Activated naive CD4-positive, alpha-beta T cell treated with anti-CD3 and anti-CD28 coated beads, Interleukin-2, amount 10 ng/mL, durations not matched to agents 7 days and 5 days (primary cell): ENCODE data around the gene KCNMA1.
A peak's percentile ranks its signal among the peaks of the same experiment; 100 is the strongest.

Experiments used
- CTCF ChIA-PET: fragments of 350-600 bp; sonication (Branson Sonifier 250); formaldehyde crosslinking; loops from one replicate; lab custom pipeline; 2021; ENCODE audit warnings: antibody characterized with exemption; lab: Charles Lee
- DNase-seq: peaks from one replicate; pipeline ENCODE4 v3.0.0-alpha.2; 2020
- H3K27ac Mint-ChIP-seq: one replicate; pipeline ENCODE4 v1.8.0; 2021; ENCODE audit warnings: mild to moderate bottlenecking, moderate library complexity, mixed read lengths
- H3K27me3 Mint-ChIP-seq: one replicate; pipeline ENCODE4 v1.8.0; 2021; ENCODE audit warnings: mild to moderate bottlenecking, mixed read lengths
- H3K36me3 Mint-ChIP-seq: one replicate; pipeline ENCODE4 v1.8.0; 2021; ENCODE audit warnings: mixed read lengths
- H3K4me1 Mint-ChIP-seq: one replicate; pipeline ENCODE4 v1.8.0; 2021; ENCODE audit warnings: mixed read lengths
- H3K4me3 Mint-ChIP-seq: one replicate; pipeline ENCODE4 v1.8.0; 2021; ENCODE audit warnings: mild to moderate bottlenecking, moderate library complexity, mixed read lengths
- H3K9me3 Mint-ChIP-seq: one replicate; pipeline ENCODE4 v1.8.0; 2021; ENCODE audit warnings: mixed read lengths

Gene KCNMA1

DNA sequence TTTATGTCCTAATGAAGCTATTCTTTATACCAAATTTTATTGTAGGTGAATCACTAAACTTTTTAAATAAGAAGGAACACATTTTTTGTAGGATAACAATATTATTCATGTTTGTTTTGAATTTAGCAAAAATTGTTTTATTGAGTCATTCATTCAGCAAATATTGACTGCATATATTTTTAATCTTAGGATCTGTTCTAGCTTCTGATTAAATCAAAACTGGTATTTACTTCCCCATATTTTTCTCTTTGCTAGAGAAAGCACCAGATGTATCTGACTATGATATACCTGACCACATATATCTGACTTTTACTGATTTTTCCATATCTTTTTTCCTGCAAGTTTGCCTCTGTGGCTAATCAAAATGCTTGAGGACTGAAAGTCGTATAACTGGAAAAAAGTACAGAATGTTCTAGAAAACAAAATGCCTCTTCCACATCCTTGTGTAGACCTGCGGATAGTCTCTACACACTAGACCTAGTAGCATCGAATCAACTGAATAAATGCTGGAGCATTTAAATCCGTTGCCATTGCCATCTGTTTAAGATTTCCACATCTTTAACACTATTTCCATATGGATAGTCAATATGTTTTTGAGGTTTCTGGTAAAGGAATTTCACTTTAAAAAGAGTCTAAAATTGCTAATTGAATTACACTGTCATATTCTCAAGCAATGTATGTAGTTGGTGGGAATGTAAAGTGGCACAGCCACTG is 594.7 kb downstream of the KCNMA1 start:
- no peaks in the 10 kb centered on the region for H3K9me3 Mint-ChIP-seq
- H3K4me3 Mint-ChIP-seq, result no peak overlapping the region
- H3K27me3 Mint-ChIP-seq, result no peaks in the 10 kb centered on the region
- CTCF ChIA-PET, result no interaction called here
- H3K36me3 Mint-ChIP-seq, result no peaks in the 10 kb centered on the region
- no peak overlapping the region for H3K27ac Mint-ChIP-seq
- DNase-seq, result no peak
- peaks cover 8% of the 10 kb centered on the region for H3K4me1 Mint-ChIP-seq

DNA sequence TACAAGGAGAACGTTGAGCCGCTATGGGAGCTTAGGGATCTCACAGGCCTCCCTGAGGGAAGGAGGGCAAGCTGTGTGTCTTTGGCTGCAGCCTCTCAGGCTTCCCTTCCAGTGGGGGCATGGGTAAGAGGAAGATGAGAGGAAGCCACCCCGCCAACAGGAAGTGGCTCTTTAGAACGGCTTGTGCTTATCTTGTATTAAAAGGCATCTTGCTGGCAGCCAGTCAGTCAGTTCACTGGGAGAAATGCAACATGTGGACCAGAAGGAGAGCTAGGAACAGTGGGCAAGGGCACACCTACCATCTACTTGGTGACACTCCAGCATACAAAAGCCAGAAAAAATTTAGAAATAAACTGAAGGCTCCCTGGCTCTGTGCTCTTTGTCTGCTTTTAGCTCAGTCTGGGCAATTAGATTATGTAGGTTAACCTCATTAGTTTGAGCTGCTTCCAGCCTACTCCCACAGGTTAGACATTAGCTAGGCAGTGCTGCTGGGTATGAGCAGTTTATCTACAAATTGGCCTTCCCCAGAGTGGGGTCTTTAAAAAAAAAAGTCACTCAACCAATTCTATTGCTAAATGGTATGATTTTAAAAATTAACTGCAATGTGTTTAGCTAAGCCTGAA is 595.9 kb downstream of the KCNMA1 start:
- Mint-ChIP-seq H3K9me3 (no peaks in the 10 kb centered on the region), H3K27me3 (no peaks in the 10 kb centered on the region), H3K4me3 (no peak overlapping the region), H3K27ac (peak overlapping the region; percentile 45), H3K36me3 (no peaks in the 10 kb centered on the region), H3K4me1 (peaks cover 8% of the 10 kb centered on the region)
- DNase-seq, result peak; percentile 30
- CTCF ChIA-PET, result interaction anchor here (0.7 kb wide), 1 partner anchor 10 kb away, joined by 3 read pairs; no protein-coding TSS in a partner anchor

DNA sequence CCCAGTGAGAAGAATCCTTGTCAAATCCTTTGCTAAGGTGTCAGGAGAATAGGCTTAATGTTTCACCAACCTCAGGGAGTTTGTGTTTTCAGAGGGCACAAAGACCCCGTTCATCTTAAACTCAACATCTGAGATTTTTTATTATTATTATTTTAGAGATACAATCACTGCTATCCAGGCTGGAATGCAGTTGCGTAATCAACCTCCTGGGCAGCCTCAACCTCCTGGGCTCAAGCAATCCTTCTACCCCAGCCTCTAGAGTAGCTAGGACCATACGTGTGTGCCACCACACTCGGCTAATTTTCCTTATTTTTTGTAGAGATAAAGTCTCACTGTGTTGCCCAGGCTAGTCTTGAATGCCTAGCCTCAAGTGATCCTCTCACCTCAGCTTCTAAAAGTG is 599.2 kb downstream of the KCNMA1 start:
- CTCF ChIA-PET, result interaction anchor here (0.6 kb wide), 1 partner anchor 250 kb away, joined by 3 read pairs; no protein-coding TSS in a partner anchor
- Mint-ChIP-seq H3K9me3 (no peaks in the 10 kb centered on the region), H3K4me3 (no peak overlapping the region), H3K4me1 (peaks cover 8% of the 10 kb centered on the region), H3K36me3 (no peaks in the 10 kb centered on the region), H3K27me3 (no peaks in the 10 kb centered on the region), H3K27ac (no peak overlapping the region)
- DNase-seq, result no peak

DNA sequence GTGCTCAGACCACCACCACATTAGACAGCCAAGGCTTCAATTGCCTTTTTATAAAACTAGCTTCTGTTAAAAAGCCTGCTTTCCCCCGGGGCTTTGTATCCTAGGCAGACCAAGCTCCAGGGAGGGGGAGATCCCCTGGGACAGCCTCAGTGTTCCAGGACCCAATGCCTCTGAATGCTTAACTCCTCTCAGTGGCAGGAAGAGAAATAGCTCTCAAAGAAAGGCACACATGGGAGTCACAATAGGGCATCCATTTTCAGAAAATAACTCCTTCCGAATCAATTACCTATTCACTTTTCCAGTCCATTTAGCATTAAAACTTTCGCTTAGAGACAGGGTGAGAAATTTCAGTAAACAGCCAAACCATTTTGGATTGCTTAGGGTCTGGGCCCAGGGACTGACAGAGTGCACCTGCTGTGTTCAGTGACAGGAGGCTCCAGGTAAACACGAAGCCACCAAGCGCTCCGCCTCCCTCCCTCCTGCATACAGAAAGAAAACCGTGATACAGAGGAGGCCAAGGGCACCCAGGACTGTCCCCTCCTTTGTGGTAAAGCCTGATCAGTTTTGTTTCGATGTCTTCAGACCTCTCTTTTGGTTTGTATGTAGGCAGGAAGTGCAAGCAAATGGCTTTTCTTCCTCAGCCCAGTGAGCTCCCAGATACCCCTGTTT is 599.7 kb downstream of the KCNMA1 start:
- H3K4me3 Mint-ChIP-seq, result no peak overlapping the region
- no peaks in the 10 kb centered on the region for H3K9me3 Mint-ChIP-seq
- H3K27me3 Mint-ChIP-seq, result no peaks in the 10 kb centered on the region
- H3K4me1 Mint-ChIP-seq, result peaks cover 8% of the 10 kb centered on the region
- no peak for DNase-seq
- CTCF ChIA-PET, result interaction anchor here (0.6 kb wide), 1 partner anchor 250 kb away, joined by 3 read pairs; no protein-coding TSS in a partner anchor
- H3K36me3 Mint-ChIP-seq, result no peaks in the 10 kb centered on the region
- no peak overlapping the region for H3K27ac Mint-ChIP-seq

DNA sequence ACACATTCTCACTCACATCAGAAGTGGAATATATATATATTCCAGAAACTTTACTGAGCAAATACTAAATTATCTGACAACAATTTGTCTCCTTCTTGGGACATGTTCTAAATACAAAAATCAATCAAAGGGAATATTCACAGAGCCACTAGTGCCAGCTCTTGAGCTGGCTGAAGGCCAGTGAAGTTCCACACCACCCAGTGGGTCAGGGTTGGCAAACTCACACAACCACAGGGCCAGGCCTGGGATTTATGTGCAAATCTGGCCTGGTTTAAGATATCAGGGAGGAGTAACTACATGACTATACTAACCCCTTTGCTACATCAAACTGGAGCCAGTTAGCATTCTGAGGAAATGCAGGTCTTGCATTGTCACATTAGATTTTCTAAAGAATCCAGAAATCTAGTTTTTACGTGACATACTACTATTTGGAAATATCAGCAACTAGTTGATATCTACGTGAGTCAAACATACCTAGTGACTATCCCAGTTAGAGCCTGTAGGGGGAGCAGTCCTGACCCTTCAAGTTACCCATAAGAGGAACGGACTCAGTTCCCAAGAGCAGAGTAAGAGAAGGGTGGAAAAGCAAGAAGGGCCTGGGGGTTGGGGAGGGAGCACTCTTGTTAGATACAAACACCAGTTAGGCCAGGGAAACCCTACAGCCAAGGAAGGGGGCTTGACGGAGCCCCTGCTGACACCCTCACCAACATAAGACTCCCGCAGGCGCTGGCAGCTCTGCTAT is 600.4 kb downstream of the KCNMA1 start:
- Mint-ChIP-seq H3K36me3 (no peaks in the 10 kb centered on the region), H3K4me1 (peaks cover 8% of the 10 kb centered on the region), H3K27ac (no peak overlapping the region), H3K9me3 (no peaks in the 10 kb centered on the region), H3K27me3 (no peaks in the 10 kb centered on the region), H3K4me3 (no peak overlapping the region)
- no peak for DNase-seq
- CTCF ChIA-PET, result no interaction called here

DNA sequence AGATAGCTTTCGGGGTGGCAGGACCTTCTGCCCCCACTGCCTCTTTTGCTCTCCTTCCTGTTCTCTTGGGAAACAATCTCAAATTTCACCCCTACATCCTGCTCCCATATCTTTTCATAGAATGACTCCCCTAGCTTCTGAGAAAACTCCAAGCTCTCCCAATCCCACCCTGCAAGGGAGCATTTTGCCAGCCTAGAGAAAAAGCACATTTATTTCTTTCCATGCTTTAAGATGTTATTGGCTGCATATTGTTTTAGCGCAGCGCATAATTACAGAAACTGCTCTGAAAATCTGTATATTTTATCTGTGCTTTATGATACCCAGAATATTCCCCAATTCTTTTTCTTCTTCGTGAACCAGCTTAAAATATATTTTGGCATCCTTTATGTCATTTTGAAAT is 601.3 kb downstream of the KCNMA1 start:
- no peak overlapping the region for H3K27ac Mint-ChIP-seq
- no peaks in the 10 kb centered on the region for H3K4me1 Mint-ChIP-seq
- H3K27me3 Mint-ChIP-seq, result no peaks in the 10 kb centered on the region
- H3K9me3 Mint-ChIP-seq, result no peaks in the 10 kb centered on the region
- H3K36me3 Mint-ChIP-seq, result no peaks in the 10 kb centered on the region
- no peak overlapping the region for H3K4me3 Mint-ChIP-seq
- CTCF ChIA-PET, result no interaction called here
- no peak for DNase-seq

DNA sequence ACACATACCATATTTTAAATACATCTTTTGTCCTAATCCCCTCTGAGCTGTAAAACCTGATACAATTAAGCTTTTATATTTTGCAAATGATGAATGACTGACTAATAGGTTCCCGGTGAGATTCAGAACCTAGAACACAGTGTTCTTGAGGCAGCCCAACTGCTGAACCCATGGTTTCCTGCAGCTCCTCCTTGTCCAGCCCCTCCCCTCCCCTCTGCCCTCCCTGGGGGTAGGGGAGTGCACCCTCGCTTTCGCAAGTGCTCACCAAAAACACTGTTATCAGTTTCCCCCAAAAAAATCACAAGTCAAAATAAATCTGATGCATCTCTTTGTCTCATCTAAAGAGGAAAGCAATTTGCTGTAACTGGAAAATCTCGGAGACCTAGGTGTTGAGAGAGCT is 602.8 kb downstream of the KCNMA1 start:
- no peaks in the 10 kb centered on the region for H3K27me3 Mint-ChIP-seq
- no peak overlapping the region for H3K4me3 Mint-ChIP-seq
- no peaks in the 10 kb centered on the region for H3K4me1 Mint-ChIP-seq
- no peak overlapping the region for H3K27ac Mint-ChIP-seq
- CTCF ChIA-PET, result no interaction called here
- no peaks in the 10 kb centered on the region for H3K36me3 Mint-ChIP-seq
- H3K9me3 Mint-ChIP-seq, result no peaks in the 10 kb centered on the region
- no peak for DNase-seq

DNA sequence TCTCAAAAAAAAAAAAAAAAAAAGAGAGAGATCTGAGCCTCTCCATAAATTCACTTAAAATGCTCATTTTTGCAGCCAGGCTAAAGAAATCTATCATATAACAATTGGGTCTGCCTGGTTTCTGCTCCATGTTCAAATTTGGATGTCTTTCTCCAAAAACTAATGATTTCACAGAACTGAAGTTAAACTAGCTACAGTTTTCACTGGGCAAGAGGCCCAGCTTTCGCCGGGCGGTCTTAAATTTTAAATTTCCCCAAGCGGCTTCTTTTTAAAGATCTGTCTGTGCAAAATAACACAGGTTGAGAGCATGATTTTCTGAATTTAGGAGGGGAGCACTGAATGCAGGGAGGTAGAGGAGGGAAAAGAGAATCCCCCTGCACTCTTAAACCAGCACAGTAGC is 603.4 kb downstream of the KCNMA1 start:
- CTCF ChIA-PET, result interaction anchor here (1.1 kb wide), 1 partner anchor 29 kb away, joined by 3 read pairs; no protein-coding TSS in a partner anchor
- DNase-seq, result no peak
- H3K4me1 Mint-ChIP-seq, result no peaks in the 10 kb centered on the region

DNA sequence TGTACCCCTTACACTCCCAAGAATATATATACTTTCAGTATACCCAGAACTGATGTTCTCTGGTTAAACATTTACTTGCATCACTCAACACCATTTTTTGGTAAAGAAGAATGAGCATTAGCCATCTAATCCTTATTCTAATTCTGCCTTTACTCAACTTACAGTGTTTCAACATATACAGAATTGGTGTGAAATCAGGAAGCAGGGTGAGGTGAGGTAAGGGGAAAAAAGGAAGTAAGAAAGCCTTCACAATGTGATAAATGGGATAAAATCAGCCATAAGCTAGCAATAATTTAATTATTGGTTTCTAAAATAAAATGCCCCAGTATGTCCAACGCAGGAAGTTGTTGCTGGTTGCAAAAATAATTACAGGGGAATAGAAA is 605.4 kb downstream of the KCNMA1 start:
- Mint-ChIP-seq H3K4me1 (no peaks in the 10 kb centered on the region), H3K9me3 (no peaks in the 10 kb centered on the region), H3K27me3 (peaks cover 9% of the 10 kb centered on the region), H3K4me3 (no peak overlapping the region), H3K27ac (no peak overlapping the region), H3K36me3 (no peaks in the 10 kb centered on the region)
- no peak for DNase-seq
- CTCF ChIA-PET, result interaction anchor here (0.7 kb wide), 1 partner anchor 9 kb away, joined by 3 read pairs; no protein-coding TSS in a partner anchor

More for the DNA sequence above, 603.4 kb downstream of the KCNMA1 start:
- Mint-ChIP-seq H3K36me3 (no peaks in the 10 kb centered on the region), H3K27ac (no peak overlapping the region), H3K9me3 (no peaks in the 10 kb centered on the region), H3K4me3 (no peak overlapping the region), H3K27me3 (no peaks in the 10 kb centered on the region)

DNA sequence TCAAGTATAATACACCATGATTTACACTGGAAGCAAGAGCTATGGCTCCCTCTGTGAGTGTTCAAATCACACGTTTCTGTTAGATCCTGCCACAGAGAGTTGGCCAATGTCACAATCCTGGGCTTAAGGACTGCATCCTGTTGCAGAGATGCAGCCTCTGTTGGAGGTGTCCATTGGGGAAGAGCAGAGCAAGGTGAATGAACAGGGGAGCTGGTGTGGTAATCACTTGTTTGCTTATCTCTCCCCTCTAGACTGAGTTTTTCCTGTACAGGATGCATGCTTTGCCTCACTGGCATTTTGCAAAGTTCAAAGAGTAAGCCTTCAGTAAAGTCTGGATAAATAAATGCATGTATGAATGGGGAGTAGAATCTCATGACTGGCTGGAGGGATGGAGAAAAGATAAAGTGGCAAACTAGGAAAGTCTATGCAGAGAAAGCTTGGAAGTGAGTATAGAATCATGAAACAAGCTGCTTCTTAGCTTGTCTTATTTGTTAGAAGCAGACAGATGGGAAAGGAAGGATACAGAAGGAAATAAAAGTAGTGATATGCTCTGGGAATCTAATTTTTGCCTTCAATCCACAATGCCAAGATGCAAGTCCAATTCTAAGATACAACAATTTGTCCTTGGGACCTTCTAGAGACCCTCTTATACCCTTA is 605.9 kb downstream of the KCNMA1 start:
- Mint-ChIP-seq H3K4me3 (no peak overlapping the region), H3K27ac (no peak overlapping the region), H3K27me3 (peaks cover 9% of the 10 kb centered on the region), H3K36me3 (no peaks in the 10 kb centered on the region), H3K4me1 (no peaks in the 10 kb centered on the region), H3K9me3 (no peaks in the 10 kb centered on the region)
- CTCF ChIA-PET, result interaction anchor here (0.7 kb wide), 1 partner anchor 10 kb away, joined by 3 read pairs; no protein-coding TSS in a partner anchor
- no peak for DNase-seq

DNA sequence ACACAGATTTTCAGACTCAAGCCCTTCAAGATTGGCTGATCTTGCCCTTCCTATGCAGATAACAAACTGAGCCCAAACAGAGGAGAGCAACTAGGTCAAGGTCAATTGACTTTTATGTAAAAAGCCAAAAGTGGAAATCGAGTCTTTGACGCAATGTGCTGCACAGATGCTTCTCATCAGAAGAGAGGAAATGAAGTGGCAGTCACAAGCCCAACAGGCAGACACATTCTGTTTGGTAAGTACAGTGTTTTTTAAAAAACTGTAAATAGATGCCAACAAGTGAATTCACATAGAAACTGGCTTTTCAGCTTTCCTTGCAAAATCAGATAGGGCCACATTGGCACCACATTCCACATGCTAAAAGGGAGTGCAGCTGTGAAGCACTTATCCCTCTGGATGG is 606.6 kb downstream of the KCNMA1 start:
- Mint-ChIP-seq H3K4me1 (no peaks in the 10 kb centered on the region), H3K9me3 (no peaks in the 10 kb centered on the region), H3K27ac (no peak overlapping the region), H3K27me3 (peaks cover 9% of the 10 kb centered on the region), H3K36me3 (no peaks in the 10 kb centered on the region), H3K4me3 (no peak overlapping the region)
- CTCF ChIA-PET, result no interaction called here
- no peak for DNase-seq

DNA sequence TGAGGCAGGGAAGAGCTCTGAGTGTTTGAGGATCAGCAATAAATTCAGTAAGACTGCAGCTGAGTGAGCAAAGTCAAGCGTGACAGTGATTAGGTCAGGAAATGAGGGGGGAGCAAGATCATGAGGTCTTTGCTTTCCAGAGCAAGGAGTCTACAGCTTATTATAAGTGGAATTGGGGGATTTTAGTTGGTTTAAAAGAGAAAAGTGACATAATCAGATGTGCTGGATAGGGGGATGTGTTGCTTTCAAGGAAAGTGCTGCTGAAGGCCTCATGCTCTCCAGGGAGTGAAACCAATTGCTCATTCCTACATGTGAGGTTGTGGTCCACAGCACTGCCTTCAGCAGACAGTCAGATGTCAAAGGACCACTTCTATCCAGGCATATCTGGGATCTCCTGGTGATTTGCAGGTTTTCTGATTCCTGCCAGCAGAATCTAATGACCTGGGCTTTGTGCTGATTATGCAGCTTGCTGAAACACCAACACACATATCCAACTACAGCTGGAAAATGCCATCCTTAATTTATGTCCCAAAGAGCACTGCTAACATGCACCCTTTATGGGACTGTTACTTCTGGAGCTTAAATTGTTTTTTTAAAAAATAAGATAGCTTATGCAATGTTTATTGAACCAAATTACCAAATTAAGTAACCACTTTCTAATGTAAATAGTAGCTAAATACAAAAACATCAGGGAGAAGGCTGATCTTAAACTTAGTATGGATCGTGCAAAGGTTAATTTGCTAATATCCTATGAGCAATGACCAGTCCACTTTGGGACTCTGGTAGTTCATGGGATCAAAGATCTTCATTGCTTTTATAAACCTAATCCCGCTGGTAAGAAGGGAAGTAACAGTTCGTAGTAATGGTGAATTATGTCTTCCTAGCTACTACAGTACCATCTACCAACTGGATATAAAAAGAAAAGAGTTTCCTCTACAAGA is 607.6 kb downstream of the KCNMA1 start:
- H3K27me3 Mint-ChIP-seq, result peaks cover 9% of the 10 kb centered on the region
- H3K36me3 Mint-ChIP-seq, result no peaks in the 10 kb centered on the region
- no peak for DNase-seq
- H3K9me3 Mint-ChIP-seq, result no peaks in the 10 kb centered on the region
- H3K27ac Mint-ChIP-seq, result no peak overlapping the region
- no peaks in the 10 kb centered on the region for H3K4me1 Mint-ChIP-seq
- CTCF ChIA-PET, result interaction anchor here (0.7 kb wide), 1 partner anchor 25 kb away, joined by 3 read pairs; no protein-coding TSS in a partner anchor
- H3K4me3 Mint-ChIP-seq, result no peak overlapping the region

DNA sequence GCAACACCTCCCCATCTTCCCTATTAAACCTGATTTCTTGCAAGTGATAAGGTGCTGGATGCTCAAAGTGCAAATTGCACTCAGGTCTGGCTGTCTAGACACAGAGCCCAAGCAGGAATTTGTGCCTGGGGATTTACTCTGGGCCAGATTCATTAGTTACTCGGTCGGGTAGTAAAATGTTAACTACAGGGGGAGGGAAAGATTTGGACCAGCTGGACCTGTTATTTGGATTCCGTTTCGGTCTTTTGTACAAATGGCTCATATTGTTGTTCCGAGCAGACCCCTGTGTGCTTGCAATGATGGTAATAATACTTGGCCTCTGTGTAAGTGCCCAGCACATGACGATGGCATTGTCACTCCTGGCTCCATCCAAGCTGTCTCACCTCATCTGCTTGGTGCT is 609.6 kb downstream of the KCNMA1 start:
- H3K27ac Mint-ChIP-seq, result no peak overlapping the region
- no peaks in the 10 kb centered on the region for H3K9me3 Mint-ChIP-seq
- H3K36me3 Mint-ChIP-seq, result no peaks in the 10 kb centered on the region
- DNase-seq, result no peak
- no peak overlapping the region for H3K4me3 Mint-ChIP-seq
- H3K4me1 Mint-ChIP-seq, result no peaks in the 10 kb centered on the region
- CTCF ChIA-PET, result no interaction called here
- peaks cover 9% of the 10 kb centered on the region for H3K27me3 Mint-ChIP-seq
